ENCODE data around the gene IL4R.

- TF ChIP-seq, protein P1, sequence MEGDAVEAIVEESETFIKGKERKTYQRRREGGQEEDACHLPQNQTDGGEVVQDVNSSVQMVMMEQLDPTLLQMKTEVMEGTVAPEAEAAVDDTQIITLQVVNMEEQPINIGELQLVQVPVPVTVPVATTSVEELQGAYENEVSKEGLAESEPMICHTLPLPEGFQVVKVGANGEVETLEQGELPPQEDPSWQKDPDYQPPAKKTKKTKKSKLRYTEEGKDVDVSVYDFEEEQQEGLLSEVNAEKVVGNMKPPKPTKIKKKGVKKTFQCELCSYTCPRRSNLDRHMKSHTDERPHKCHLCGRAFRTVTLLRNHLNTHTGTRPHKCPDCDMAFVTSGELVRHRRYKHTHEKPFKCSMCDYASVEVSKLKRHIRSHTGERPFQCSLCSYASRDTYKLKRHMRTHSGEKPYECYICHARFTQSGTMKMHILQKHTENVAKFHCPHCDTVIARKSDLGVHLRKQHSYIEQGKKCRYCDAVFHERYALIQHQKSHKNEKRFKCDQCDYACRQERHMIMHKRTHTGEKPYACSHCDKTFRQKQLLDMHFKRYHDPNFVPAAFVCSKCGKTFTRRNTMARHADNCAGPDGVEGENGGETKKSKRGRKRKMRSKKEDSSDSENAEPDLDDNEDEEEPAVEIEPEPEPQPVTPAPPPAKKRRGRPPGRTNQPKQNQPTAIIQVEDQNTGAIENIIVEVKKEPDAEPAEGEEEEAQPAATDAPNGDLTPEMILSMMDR (conservative IDR thresholded peaks at IDR 0.05; ENCODE audit: low read depth in 2 of 2) = no peak
- TF ChIP-seq, protein P2, sequence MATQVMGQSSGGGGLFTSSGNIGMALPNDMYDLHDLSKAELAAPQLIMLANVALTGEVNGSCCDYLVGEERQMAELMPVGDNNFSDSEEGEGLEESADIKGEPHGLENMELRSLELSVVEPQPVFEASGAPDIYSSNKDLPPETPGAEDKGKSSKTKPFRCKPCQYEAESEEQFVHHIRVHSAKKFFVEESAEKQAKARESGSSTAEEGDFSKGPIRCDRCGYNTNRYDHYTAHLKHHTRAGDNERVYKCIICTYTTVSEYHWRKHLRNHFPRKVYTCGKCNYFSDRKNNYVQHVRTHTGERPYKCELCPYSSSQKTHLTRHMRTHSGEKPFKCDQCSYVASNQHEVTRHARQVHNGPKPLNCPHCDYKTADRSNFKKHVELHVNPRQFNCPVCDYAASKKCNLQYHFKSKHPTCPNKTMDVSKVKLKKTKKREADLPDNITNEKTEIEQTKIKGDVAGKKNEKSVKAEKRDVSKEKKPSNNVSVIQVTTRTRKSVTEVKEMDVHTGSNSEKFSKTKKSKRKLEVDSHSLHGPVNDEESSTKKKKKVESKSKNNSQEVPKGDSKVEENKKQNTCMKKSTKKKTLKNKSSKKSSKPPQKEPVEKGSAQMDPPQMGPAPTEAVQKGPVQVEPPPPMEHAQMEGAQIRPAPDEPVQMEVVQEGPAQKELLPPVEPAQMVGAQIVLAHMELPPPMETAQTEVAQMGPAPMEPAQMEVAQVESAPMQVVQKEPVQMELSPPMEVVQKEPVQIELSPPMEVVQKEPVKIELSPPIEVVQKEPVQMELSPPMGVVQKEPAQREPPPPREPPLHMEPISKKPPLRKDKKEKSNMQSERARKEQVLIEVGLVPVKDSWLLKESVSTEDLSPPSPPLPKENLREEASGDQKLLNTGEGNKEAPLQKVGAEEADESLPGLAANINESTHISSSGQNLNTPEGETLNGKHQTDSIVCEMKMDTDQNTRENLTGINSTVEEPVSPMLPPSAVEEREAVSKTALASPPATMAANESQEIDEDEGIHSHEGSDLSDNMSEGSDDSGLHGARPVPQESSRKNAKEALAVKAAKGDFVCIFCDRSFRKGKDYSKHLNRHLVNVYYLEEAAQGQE (IDR thresholded peaks at IDR 0.05; ENCODE audit: unreplicated experiment) = no peak
- no peak for TF ChIP-seq JUNB (IDR thresholded peaks at IDR 0.05; ENCODE audit: unreplicated experiment)
Measured at GRCh38 chr16:27330542-27330941, 16.8 kb downstream of the IL4R start.

All from GM23338 (cell line).